Measurements from ENCODE around the gene PLIN1.

Gene PLIN1

GRCh38 chr15:89621547-89621946 is 57.6 kb downstream of the PLIN1 start:
- DNase-seq (ENCODE audit: extremely low read depth, insufficient read length): no peak
- TF ChIP-seq CTCF (IDR thresholded peaks at IDR 0.05; ENCODE audit: insufficient read depth, low read length, poor library complexity, severe bottlenecking): no peak
- H3K4me3 ChIP-seq (replicated peaks; ENCODE audit: low read depth, low read length): no peak overlapping the region
- no peaks in the 10 kb centered on the region for H3K27me3 ChIP-seq (replicated peaks; ENCODE audit: control insufficient read depth, insufficient read depth, low read length)
- peaks cover 31% of the 10 kb centered on the region for H3K36me3 ChIP-seq (ENCODE audit: control insufficient read depth, insufficient read depth, low read length)

DNA sequence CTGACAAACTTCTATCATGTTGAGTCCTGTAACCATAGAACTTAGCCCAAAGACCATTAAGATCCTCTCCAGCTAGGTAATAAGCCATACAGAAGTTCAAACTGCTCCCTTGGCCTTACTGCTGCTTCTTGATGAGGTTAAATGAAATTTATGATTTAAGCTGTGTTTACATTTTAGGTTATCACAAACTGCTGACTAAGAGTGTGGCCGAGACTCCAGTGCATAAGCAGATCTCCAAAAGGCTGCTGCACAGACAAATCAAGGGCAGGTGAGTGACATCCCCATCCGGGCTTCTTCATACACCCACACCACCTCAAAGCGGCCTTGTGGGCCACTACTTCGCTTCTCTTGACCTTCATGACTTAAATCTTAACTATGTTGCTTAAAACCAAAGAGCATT is 62.9 kb downstream of the PLIN1 start:
- peaks cover 11% of the 10 kb centered on the region for H3K36me3 ChIP-seq (ENCODE audit: control insufficient read depth, insufficient read depth, low read length)
- H3K27me3 ChIP-seq (replicated peaks; ENCODE audit: control insufficient read depth, insufficient read depth, low read length): no peaks in the 10 kb centered on the region
- TF ChIP-seq CTCF (IDR thresholded peaks at IDR 0.05; ENCODE audit: insufficient read depth, low read length, poor library complexity, severe bottlenecking): no peak
- no peak for DNase-seq (ENCODE audit: extremely low read depth, insufficient read length)
- no peak overlapping the region for H3K4me3 ChIP-seq (replicated peaks; ENCODE audit: low read depth, low read length)

DNA sequence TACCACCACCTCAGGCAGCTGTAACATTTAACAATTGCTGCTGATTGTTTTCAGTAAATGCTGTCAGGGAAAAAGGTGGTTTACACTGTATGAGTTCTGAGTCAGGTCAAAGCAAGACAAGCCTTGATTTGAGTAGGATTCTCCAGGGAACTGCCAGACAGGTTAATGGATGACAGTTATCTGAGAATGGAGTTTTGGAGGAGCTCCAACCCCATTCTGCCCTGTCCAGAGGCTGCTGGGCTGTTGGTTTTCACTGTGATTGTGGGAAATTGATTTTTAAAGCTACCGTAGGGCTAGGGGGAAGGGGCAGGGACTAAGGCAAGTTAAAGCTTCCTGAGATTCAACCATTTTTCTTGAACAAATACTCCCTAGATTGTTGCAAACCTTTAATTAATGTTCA is 64.0 kb downstream of the PLIN1 start:
- TF ChIP-seq CTCF (IDR thresholded peaks at IDR 0.05; ENCODE audit: insufficient read depth, low read length, poor library complexity, severe bottlenecking): no peak
- no peak for DNase-seq (ENCODE audit: extremely low read depth, insufficient read length)
- no peaks in the 10 kb centered on the region for H3K27me3 ChIP-seq (replicated peaks; ENCODE audit: control insufficient read depth, insufficient read depth, low read length)
- H3K4me3 ChIP-seq (replicated peaks; ENCODE audit: low read depth, low read length): no peak overlapping the region
- peaks cover 11% of the 10 kb centered on the region for H3K36me3 ChIP-seq (ENCODE audit: control insufficient read depth, insufficient read depth, low read length)

Data from GM06990 (cell line).